HepG2 (cell line): ENCODE measurements around the gene TNNI3. TPM values are rescaled to one million over a fixed set of nuclear protein-coding genes. Genes with fewer than 3 reads are reported as not detected.

Experiments used
- AHR ChIP-seq: IDR thresholded peaks from 2 replicates; pipeline ENCODE4 v1.6.1; 2018; ENCODE audit warnings: missing genetic modification reagents, missing compliant biosample characterization
- CAMTA2 ChIP-seq: sonication (generic); formaldehyde crosslinking; IDR thresholded peaks from 2 replicates; pipeline ENCODE4 v1.4.0; 2020; ENCODE audit warnings: mild to moderate bottlenecking, missing genetic modification reagents, borderline replicate concordance
- HMGXB4 ChIP-seq, 2 experiments: sonication (generic) in 1 of 2; formaldehyde crosslinking in 1 of 2; IDR thresholded peaks; 2 replicates each; pipeline versions ENCODE4 v1.4.0 to v1.6.1; 2018 to 2020; ENCODE audit warnings: missing genetic modification reagents in 2 of 2, borderline replicate concordance in 1 of 2, low read depth in 1 of 2, mild to moderate bottlenecking in 1 of 2, missing biosample characterization in 1 of 2
- IRX3 ChIP-seq: sonication (generic); formaldehyde crosslinking; IDR thresholded peaks from 2 replicates; pipeline ENCODE4 v1.8.1; 2023; ENCODE audit warnings: mild to moderate bottlenecking, low read depth, missing genetic modification reagents, borderline replicate concordance
- PCBP1 ChIP-seq: fragments of 200-400 bp; formaldehyde crosslinking; IDR thresholded peaks from 2 replicates; pipeline ENCODE4 v1.6.1; 2017; ENCODE audit warnings: mild to moderate bottlenecking, low read depth, low read length, borderline replicate concordance
- PITX1 ChIP-seq: sonication (generic); formaldehyde crosslinking; IDR thresholded peaks from 2 replicates; pipeline ENCODE4 v1.5.1; 2020; ENCODE audit warnings: mild to moderate bottlenecking, missing genetic modification reagents
- SMYD3 ChIP-seq: sonication (generic); formaldehyde crosslinking; IDR thresholded peaks from 2 replicates; pipeline ENCODE4 v1.8.1; 2023; ENCODE audit warnings: mild to moderate bottlenecking, missing genetic modification reagents
- SP140L ChIP-seq: sonication (generic); formaldehyde crosslinking; IDR thresholded peaks from 2 replicates; pipeline ENCODE4 v1.4.0; 2020; ENCODE audit warnings: missing genetic modification reagents, borderline replicate concordance
- STAT6 ChIP-seq: sonication (generic); formaldehyde crosslinking; IDR thresholded peaks from 2 replicates; pipeline ENCODE4 v1.4.0; 2020; ENCODE audit warnings: missing genetic modification reagents, mild to moderate bottlenecking, borderline replicate concordance
- ZNF20 ChIP-seq: sonication (generic); formaldehyde crosslinking; IDR thresholded peaks from 2 replicates; pipeline ENCODE4 v1.4.0; 2020; ENCODE audit warnings: mild to moderate bottlenecking, moderate library complexity, missing genetic modification reagents
- ZNF280B ChIP-seq: sonication (generic); formaldehyde crosslinking; IDR thresholded peaks from 2 replicates; pipeline ENCODE4 v1.5.0; 2020; ENCODE audit warnings: missing genetic modification reagents, mild to moderate bottlenecking, borderline replicate concordance
- ZNF501 ChIP-seq: sonication (generic); formaldehyde crosslinking; IDR thresholded peaks from 2 replicates; pipeline ENCODE4 v1.5.1; 2020; ENCODE audit warnings: mild to moderate bottlenecking, moderate library complexity, missing genetic modification reagents
- ZNF557 ChIP-seq: sonication (generic); formaldehyde crosslinking; IDR thresholded peaks from 2 replicates; pipeline ENCODE4 v1.4.0; 2020; ENCODE audit warnings: missing genetic modification reagents
- ZNF691 ChIP-seq: sonication (generic); formaldehyde crosslinking; IDR thresholded peaks from 2 replicates; pipeline ENCODE4 v1.4.0; 2020; ENCODE audit warnings: missing genetic modification reagents, low read depth, mild to moderate bottlenecking, borderline replicate concordance
- ZNF781 ChIP-seq: sonication (generic); formaldehyde crosslinking; IDR thresholded peaks from 2 replicates; pipeline ENCODE4 v1.5.1; 2020; ENCODE audit warnings: borderline replicate concordance, mild to moderate bottlenecking, missing genetic modification reagents; ENCODE audit errors: not compliant biosample characterization
- ZNF788 ChIP-seq: sonication (generic); formaldehyde crosslinking; IDR thresholded peaks from 2 replicates; pipeline ENCODE4 v1.5.0; 2020; ENCODE audit warnings: mild to moderate bottlenecking, missing genetic modification reagents, borderline replicate concordance
- ZZZ3 ChIP-seq: sonication (generic); formaldehyde crosslinking; IDR thresholded peaks from 2 replicates; pipeline ENCODE4 v1.4.0; 2020; ENCODE audit warnings: missing genetic modification reagents, mild to moderate bottlenecking, borderline replicate concordance
- polyA plus RNA-seq, 8 experiments: library from polyadenylated mRNA; depleted of rRNA in 3 of 8; stranded (reverse) in 7 of 8; unstranded in 1 of 8; fragments of >200 nt; fragmentation: Illumina TruSeq in 4 of 8; extraction: Trizol in 4 of 8; gene quantifications; 2 replicates each; pipeline versions ENCODE4 v1.2.1 to v1.2.3, GENCODE V29; 2011 to 2016; ENCODE audit warnings: low read depth in 4 of 8, missing spikeins in 1 of 8, mixed read lengths in 1 of 8; ENCODE audit not compliant: insufficient read depth in 1 of 8
- total RNA-seq, 5 experiments: library from RNA; depleted of rRNA; stranded (reverse); fragments of >200 nt; fragmentation: Illumina TruSeq; extraction: Trizol; gene quantifications; 2 replicates each; pipeline ENCODE4 v1.2.3, GENCODE V29; 2016; ENCODE audit warnings: low read depth in 1 of 5
- TF ChIP-seq, protein P1 (sequence below): sonication (generic); formaldehyde crosslinking; IDR thresholded peaks from 2 replicates; pipeline ENCODE4 v1.4.0; 2020; ENCODE audit warnings: mild to moderate bottlenecking, missing genetic modification reagents

The TNNI3 gene
- total and polyA plus RNA-seq, 2 of the 13 experiments (the other 11 are each of a cell fraction or from before 2014, with no cell fraction given), result 3.5 to 3.7 TPM

DNA sequence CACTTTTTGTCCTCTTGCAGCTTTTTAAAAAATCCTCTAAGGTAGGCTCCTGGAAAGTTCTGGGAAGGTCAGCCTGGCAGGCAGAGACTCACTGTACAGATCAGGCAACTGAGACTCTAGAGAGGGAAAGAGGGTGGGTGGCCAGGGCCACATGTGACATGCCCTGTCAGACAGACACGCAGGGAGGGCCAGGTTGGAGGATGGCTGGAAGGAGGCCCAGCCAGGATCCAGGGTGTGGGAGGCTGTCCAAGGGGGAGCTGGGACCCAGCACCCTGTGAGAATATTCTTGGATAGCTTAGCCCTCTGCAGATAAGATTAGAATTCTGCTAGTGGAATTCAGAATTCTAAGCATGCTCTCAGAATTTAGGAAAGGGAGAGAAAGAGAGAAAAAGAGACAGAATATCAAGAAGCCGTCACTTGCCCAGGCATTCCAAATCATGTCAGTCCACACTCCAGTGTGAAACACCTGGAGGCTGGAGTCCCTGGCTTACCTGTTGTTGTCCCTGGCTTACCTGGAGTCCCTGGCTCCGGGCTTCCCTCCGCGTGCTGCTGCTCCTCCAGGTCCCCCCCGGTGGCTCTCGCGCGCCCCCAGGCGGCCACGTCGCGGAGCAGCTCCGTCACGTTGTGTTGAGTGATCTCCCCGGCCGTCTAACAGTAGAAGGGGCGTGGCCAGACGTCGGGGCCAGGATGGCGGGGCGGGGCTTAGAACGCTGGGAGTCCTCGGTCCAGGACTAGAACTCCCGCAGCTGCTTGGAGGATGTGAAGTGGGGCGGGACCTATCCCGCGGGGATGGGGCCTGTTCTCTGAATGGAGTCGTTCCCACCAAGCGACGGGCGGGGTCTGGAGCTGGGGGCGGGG is 2.8 kb upstream of the TNNI3 start (continued):
- peak; percentile 61 to 82; a peak in 3 of 4 replicates for TF ChIP-seq HMGXB4 (CRISPR knock-in tag; IDR thresholded peaks at IDR 0.05; ENCODE audit: borderline replicate concordance in 1 of 2, low read depth in 1 of 2)
- TF ChIP-seq PCBP1, result no peak
- no peak for TF ChIP-seq ZNF781 (CRISPR knock-in tag)
- no peak for TF ChIP-seq IRX3 (CRISPR knock-in tag)
- TF ChIP-seq ZNF557 (CRISPR knock-in tag), result no peak
- TF ChIP-seq AHR, result no peak
- TF ChIP-seq SMYD3, result no peak
- TF ChIP-seq, protein P1, sequence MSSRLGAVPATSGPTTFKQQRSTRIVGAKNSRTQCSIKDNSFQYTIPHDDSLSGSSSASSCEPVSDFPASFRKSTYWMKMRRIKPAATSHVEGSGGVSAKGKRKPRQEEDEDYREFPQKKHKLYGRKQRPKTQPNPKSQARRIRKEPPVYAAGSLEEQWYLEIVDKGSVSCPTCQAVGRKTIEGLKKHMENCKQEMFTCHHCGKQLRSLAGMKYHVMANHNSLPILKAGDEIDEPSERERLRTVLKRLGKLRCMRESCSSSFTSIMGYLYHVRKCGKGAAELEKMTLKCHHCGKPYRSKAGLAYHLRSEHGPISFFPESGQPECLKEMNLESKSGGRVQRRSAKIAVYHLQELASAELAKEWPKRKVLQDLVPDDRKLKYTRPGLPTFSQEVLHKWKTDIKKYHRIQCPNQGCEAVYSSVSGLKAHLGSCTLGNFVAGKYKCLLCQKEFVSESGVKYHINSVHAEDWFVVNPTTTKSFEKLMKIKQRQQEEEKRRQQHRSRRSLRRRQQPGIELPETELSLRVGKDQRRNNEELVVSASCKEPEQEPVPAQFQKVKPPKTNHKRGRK (CRISPR knock-in tag), result no peak
- TF ChIP-seq ZNF280B (CRISPR knock-in tag), result 0 out of 2 replicates have a peak, but pooled peaks have one; percentile 25
- TF ChIP-seq ZNF788 (CRISPR knock-in tag), result peak; percentile 49; the same call in 1 of the 2 replicates
- no peak for TF ChIP-seq ZZZ3 (CRISPR knock-in tag)
- TF ChIP-seq PITX1 (CRISPR knock-in tag), result 0 out of 2 replicates have a peak, but pooled peaks have one; percentile 30
- no peak for TF ChIP-seq SP140L (CRISPR knock-in tag)
- TF ChIP-seq CAMTA2 (CRISPR knock-in tag), result no peak
- TF ChIP-seq ZNF501 (CRISPR knock-in tag), result 0 out of 2 replicates have a peak, but pooled peaks have one; percentile 28
- no peak for TF ChIP-seq STAT6 (CRISPR knock-in tag)
- no peak for TF ChIP-seq ZNF20 (CRISPR knock-in tag)
- TF ChIP-seq ZNF691 (CRISPR knock-in tag), result no peak
